Hepatocyte (in vitro differentiated cells): ENCODE data around the gene ACOX2.

ENCODE experiments used
- EZH2 ChIP-seq: fragments of 200-600 bp; sonication (generic); IDR thresholded peaks from 2 replicates; pipeline ENCODE4 v1.6.1; 2016; ENCODE audit warnings: antibody characterized with exemption, mild to moderate bottlenecking, borderline replicate concordance
- TF ChIP-seq, protein P1 (sequence below): fragments of 200-600 bp; sonication (generic); IDR thresholded peaks from 2 replicates; pipeline ENCODE4 v1.5.1; 2016; ENCODE audit warnings: antibody characterized with exemption, mild to moderate bottlenecking; ENCODE audit not compliant: poor library complexity

DNA sequence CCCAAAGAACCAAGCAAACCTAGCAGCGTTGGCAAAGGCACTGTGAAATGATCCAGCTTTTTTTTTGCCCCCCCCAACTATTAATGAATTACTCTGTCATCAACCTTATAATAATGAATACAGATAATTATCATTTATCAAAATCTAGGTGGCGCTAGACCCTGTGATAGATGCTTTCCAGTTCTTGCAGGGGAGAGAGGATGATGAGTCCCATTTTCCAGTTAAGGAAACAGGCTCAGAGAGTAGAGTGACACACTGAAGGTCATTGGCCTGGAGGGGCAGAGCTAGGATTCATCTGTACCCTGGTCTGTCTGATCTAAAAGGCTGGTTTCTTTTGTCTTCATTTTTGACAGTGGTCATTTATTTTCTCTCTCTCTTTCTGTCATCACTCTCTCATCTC is 5.0 kb downstream of the ACOX2 start:
- TF ChIP-seq, protein P1, sequence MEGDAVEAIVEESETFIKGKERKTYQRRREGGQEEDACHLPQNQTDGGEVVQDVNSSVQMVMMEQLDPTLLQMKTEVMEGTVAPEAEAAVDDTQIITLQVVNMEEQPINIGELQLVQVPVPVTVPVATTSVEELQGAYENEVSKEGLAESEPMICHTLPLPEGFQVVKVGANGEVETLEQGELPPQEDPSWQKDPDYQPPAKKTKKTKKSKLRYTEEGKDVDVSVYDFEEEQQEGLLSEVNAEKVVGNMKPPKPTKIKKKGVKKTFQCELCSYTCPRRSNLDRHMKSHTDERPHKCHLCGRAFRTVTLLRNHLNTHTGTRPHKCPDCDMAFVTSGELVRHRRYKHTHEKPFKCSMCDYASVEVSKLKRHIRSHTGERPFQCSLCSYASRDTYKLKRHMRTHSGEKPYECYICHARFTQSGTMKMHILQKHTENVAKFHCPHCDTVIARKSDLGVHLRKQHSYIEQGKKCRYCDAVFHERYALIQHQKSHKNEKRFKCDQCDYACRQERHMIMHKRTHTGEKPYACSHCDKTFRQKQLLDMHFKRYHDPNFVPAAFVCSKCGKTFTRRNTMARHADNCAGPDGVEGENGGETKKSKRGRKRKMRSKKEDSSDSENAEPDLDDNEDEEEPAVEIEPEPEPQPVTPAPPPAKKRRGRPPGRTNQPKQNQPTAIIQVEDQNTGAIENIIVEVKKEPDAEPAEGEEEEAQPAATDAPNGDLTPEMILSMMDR = no peak
- no peak for TF ChIP-seq EZH2
